Adipocyte (in vitro differentiated cells): ENCODE data around the gene FBXO27.

Source experiments
- DNase-seq: peaks from one replicate; pipeline ENCODE4 v3.0.0-alpha.2; 2015; ENCODE audit warnings: low read depth
- H3K27me3 ChIP-seq: replicated peaks from 2 replicates; pipeline ENCODE4 v1.7.0; 2013; ENCODE audit warnings: mild to moderate bottlenecking, low read length, moderate library complexity; ENCODE audit not compliant: control insufficient read depth, insufficient read depth
- H3K36me3 ChIP-seq: 2 replicates; pipeline ENCODE4 v1.7.0; 2013; ENCODE audit warnings: low read length, mild to moderate bottlenecking, moderate library complexity; ENCODE audit not compliant: control insufficient read depth, insufficient read depth, severe bottlenecking
- H3K4me1 ChIP-seq: 2 replicates; pipeline ENCODE4 v1.7.0; 2013; ENCODE audit warnings: mild to moderate bottlenecking, low read length, moderate library complexity; ENCODE audit not compliant: control insufficient read depth, insufficient read depth
- H3K4me3 ChIP-seq: 2 replicates; pipeline ENCODE4 v1.7.0; 2013; ENCODE audit warnings: mild to moderate bottlenecking, low read length, moderate library complexity
- H3K9ac ChIP-seq: 2 replicates; pipeline ENCODE4 v1.7.0; 2013; ENCODE audit warnings: mild to moderate bottlenecking, low read length, moderate library complexity
- H3K9me3 ChIP-seq: 2 replicates; pipeline ENCODE4 v1.7.0; 2013; ENCODE audit warnings: mild to moderate bottlenecking, low read length, moderate library complexity; ENCODE audit not compliant: control insufficient read depth

FBXO27 gene

GRCh38 chr19:39060171-39060570 lies 27.8 kb upstream of the FBXO27 start:
- H3K36me3 ChIP-seq = no peaks in the 10 kb centered on the region
- no peak for DNase-seq
- no peaks in the 10 kb centered on the region for H3K4me1 ChIP-seq
- no peaks in the 10 kb centered on the region for H3K9me3 ChIP-seq
- H3K27me3 ChIP-seq = no peaks in the 10 kb centered on the region
- no peak overlapping the region for H3K9ac ChIP-seq
- H3K4me3 ChIP-seq = no peak overlapping the region

- no peaks in the 10 kb centered on the region for H3K4me1 ChIP-seq
- H3K9me3 ChIP-seq = peaks cover 5% of the 10 kb centered on the region
- no peaks in the 10 kb centered on the region for H3K36me3 ChIP-seq
- H3K4me3 ChIP-seq = no peak overlapping the region
- no peaks in the 10 kb centered on the region for H3K27me3 ChIP-seq
- no peak overlapping the region for H3K9ac ChIP-seq
- DNase-seq = no peak
These were observed 27.0 kb upstream of the FBXO27 start for GRCh38 chr19:39059302-39059701.

GRCh38 chr19:39057615-39058014 lies 25.3 kb upstream of the FBXO27 start:
- peaks cover 5% of the 10 kb centered on the region for H3K9me3 ChIP-seq
- no peak for DNase-seq
- H3K9ac ChIP-seq = no peak overlapping the region
- H3K27me3 ChIP-seq = no peaks in the 10 kb centered on the region
- H3K4me3 ChIP-seq = no peak overlapping the region
- H3K4me1 ChIP-seq = no peaks in the 10 kb centered on the region
- no peaks in the 10 kb centered on the region for H3K36me3 ChIP-seq

GRCh38 chr19:39054091-39054470 lies 21.7 kb upstream of the FBXO27 start:
- Histone ChIP-seq H3K4me1 (no peaks in the 10 kb centered on the region), H3K9ac (no peak overlapping the region), H3K4me3 (no peak overlapping the region), H3K36me3 (no peaks in the 10 kb centered on the region), H3K9me3 (peaks cover 5% of the 10 kb centered on the region), H3K27me3 (no peaks in the 10 kb centered on the region)
- no peak for DNase-seq

GRCh38 chr19:39053276-39054090 lies 21.1 kb upstream of the FBXO27 start:
- H3K4me1 ChIP-seq = no peaks in the 10 kb centered on the region

GRCh38 chr19:39052846-39053245 lies 20.5 kb upstream of the FBXO27 start:
- Histone ChIP-seq H3K9me3 (peaks cover 5% of the 10 kb centered on the region), H3K4me1 (no peaks in the 10 kb centered on the region), H3K36me3 (no peaks in the 10 kb centered on the region), H3K9ac (no peak overlapping the region), H3K4me3 (no peak overlapping the region), H3K27me3 (no peaks in the 10 kb centered on the region)
- DNase-seq = no peak

More at GRCh38 chr19:39053276-39054090, 21.1 kb upstream of the FBXO27 start:
- H3K9ac ChIP-seq = no peak overlapping the region
- H3K9me3 ChIP-seq = peaks cover 5% of the 10 kb centered on the region
- no peaks in the 10 kb centered on the region for H3K27me3 ChIP-seq
- DNase-seq = no peak
- no peaks in the 10 kb centered on the region for H3K36me3 ChIP-seq
- H3K4me3 ChIP-seq = no peak overlapping the region

- DNase-seq = peak; percentile 67
These were observed 19.9 kb upstream of the FBXO27 start for GRCh38 chr19:39052243-39052746.

GRCh38 chr19:39047073-39047472 lies 14.7 kb upstream of the FBXO27 start:
- no peaks in the 10 kb centered on the region for H3K27me3 ChIP-seq
- DNase-seq = no peak
- H3K9me3 ChIP-seq = no peaks in the 10 kb centered on the region

More at GRCh38 chr19:39052243-39052746, 19.9 kb upstream of the FBXO27 start:
- Histone ChIP-seq H3K36me3 (no peaks in the 10 kb centered on the region), H3K4me3 (no peak overlapping the region), H3K4me1 (no peaks in the 10 kb centered on the region), H3K9me3 (peaks cover 5% of the 10 kb centered on the region), H3K9ac (no peak overlapping the region), H3K27me3 (no peaks in the 10 kb centered on the region)

GRCh38 chr19:39046037-39046821 lies 13.9 kb upstream of the FBXO27 start:
- Histone ChIP-seq H3K36me3 (no peaks in the 10 kb centered on the region), H3K4me1 (no peaks in the 10 kb centered on the region), H3K4me3 (no peak overlapping the region), H3K9me3 (no peaks in the 10 kb centered on the region), H3K27me3 (no peaks in the 10 kb centered on the region), H3K9ac (no peak overlapping the region)
- no peak for DNase-seq

More at GRCh38 chr19:39047073-39047472, 14.7 kb upstream of the FBXO27 start:
- no peaks in the 10 kb centered on the region for H3K4me1 ChIP-seq
- no peak overlapping the region for H3K9ac ChIP-seq
- no peaks in the 10 kb centered on the region for H3K36me3 ChIP-seq
- H3K4me3 ChIP-seq = no peak overlapping the region

- no peak for DNase-seq
- Histone ChIP-seq H3K36me3 (no peaks in the 10 kb centered on the region), H3K4me1 (no peaks in the 10 kb centered on the region), H3K4me3 (no peak overlapping the region), H3K9me3 (no peaks in the 10 kb centered on the region), H3K27me3 (no peaks in the 10 kb centered on the region), H3K9ac (no peak overlapping the region)
These were observed 13.2 kb upstream of the FBXO27 start for GRCh38 chr19:39045506-39045905.

- Histone ChIP-seq H3K4me3 (no peak overlapping the region), H3K27me3 (peaks cover 10% of the 10 kb centered on the region), H3K9me3 (no peaks in the 10 kb centered on the region), H3K36me3 (no peaks in the 10 kb centered on the region), H3K9ac (no peak overlapping the region), H3K4me1 (peaks cover 16% of the 10 kb centered on the region)
- peak; percentile 30 for DNase-seq
These were observed 5.7 kb upstream of the FBXO27 start for GRCh38 chr19:39038098-39038497.
